ENCODE data around the gene WDR90. TPM values are rescaled to one million over a fixed set of nuclear protein-coding genes. Genes with fewer than 3 reads are reported as not detected.

The WDR90 gene
- total and polyA plus RNA-seq, 2 experiments from 2014 or later: 25.9 to 42.2 TPM

- H3K27ac ChIP-seq (ENCODE audit: low read depth): no peak overlapping the region
- DNase-seq (ENCODE audit: low spot score) (no peak), ATAC-seq (no peak)
- H3K9me3 Mint-ChIP-seq: no peaks in the 10 kb centered on the region
- H3F3A ChIP-seq (replicated peaks; ENCODE audit: low read depth): peaks cover 21% of the 10 kb centered on the region
- TF ChIP-seq ZNF462 (CRISPR knock-in tag; IDR thresholded peaks at IDR 0.05): no peak
- TF ChIP-seq CREB1 (CRISPR knock-in tag; IDR thresholded peaks at IDR 0.05; ENCODE audit: low read depth): no peak
- no peak for TF ChIP-seq ZNF114 (CRISPR knock-in tag; IDR thresholded peaks at IDR 0.05)
- TF ChIP-seq JUNB (IDR thresholded peaks at IDR 0.05; ENCODE audit: unreplicated experiment): no peak
- no peaks in the 10 kb centered on the region; the same call in 1 of the 2 replicates for H3K79me2 ChIP-seq (replicated peaks; ENCODE audit: insufficient read depth)
- no peak overlapping the region for H3K4me3 ChIP-seq
- peaks cover 17% of the 10 kb centered on the region for H3K4me1 ChIP-seq (ENCODE audit: insufficient read depth)
- H3K4me2 ChIP-seq: no peak overlapping the region
- no peaks in the 10 kb centered on the region; the same call in 2 of the 3 replicates for H3K36me3 Mint-ChIP-seq (ENCODE audit: low read depth)
- H3K4me1 Mint-ChIP-seq: peaks cover 40% of the 10 kb centered on the region
- H3K9me2 ChIP-seq (ENCODE audit: insufficient read depth): no peaks in the 10 kb centered on the region
- peaks cover 10% of the 10 kb centered on the region; the same call in 1 of the 2 replicates for H4K20me1 ChIP-seq (replicated peaks; ENCODE audit: insufficient read depth)
- H2AFZ ChIP-seq: no peak overlapping the region
- no peaks in the 10 kb centered on the region for H3K36me3 ChIP-seq (ENCODE audit: insufficient read depth)
- H3K27ac Mint-ChIP-seq: no peak overlapping the region
- peaks cover 16% of the 10 kb centered on the region for H3K27me3 Mint-ChIP-seq (ENCODE audit: insufficient read depth, low read depth, poor library complexity)
- no peak overlapping the region for H3K4me3 Mint-ChIP-seq
- H3K27me3 ChIP-seq (ENCODE audit: insufficient read depth): no peaks in the 10 kb centered on the region
These were observed 23.8 kb upstream of the WDR90 start for GRCh38 chr16:625117-625976.
